AG04450 (cell line): ENCODE results near the gene MORN1. TPM values are rescaled to one million over a fixed set of nuclear protein-coding genes. Genes with fewer than 3 reads are reported as not detected.

Experiments used
- CTCF ChIA-PET: fragments of 300-600, 350-600 bp; formaldehyde crosslinking; extraction: SDS; loops from one replicate; lab custom pipeline; 2022; ENCODE audit warnings: antibody characterized with exemption, inconsistent platforms; lab: Charles Lee
- POLR2A ChIA-PET: fragments of 350-600 bp; formaldehyde crosslinking; extraction: SDS; loops from one replicate; lab custom pipeline; 2021; ENCODE audit warnings: antibody characterized with exemption, inconsistent platforms; lab: Yijun Ruan, JAX
- DNase-seq: peaks from one replicate; pipeline ENCODE4 v3.0.0-alpha.2; 2011; ENCODE audit warnings: low read depth, low spot score
- H3K27ac ChIP-seq: one replicate; pipeline ENCODE4 v1.5.1; 2012; ENCODE audit warnings: low read depth, low read length, control low read depth
- H3K27me3 ChIP-seq: one replicate; pipeline ENCODE4 v1.6.0; 2012; ENCODE audit warnings: low read length; ENCODE audit not compliant: control insufficient read depth, insufficient read depth
- H3K4me3 ChIP-seq: 2 replicates; pipeline ENCODE4 v1.5.1; 2011; ENCODE audit warnings: mild to moderate bottlenecking, low read depth, low read length, control low read depth
- H3K9me3 ChIP-seq: 2 replicates; pipeline ENCODE4 v1.5.1; 2012; ENCODE audit warnings: low read length; ENCODE audit not compliant: control insufficient read depth, insufficient read depth
- CTCF ChIP-seq: IDR thresholded peaks from 2 replicates; pipeline ENCODE4 v1.5.1; 2011; ENCODE audit warnings: low read depth, low read length, control low read depth, inconsistent platforms
- polyA plus RNA-seq: library from polyadenylated mRNA; depleted of rRNA; stranded (reverse); fragments of >200 nt; gene quantifications from 2 replicates; pipeline ENCODE4 v1.2.3, GENCODE V29; 2011

Gene MORN1
- polyA plus RNA-seq, 1 experiment: 3.6 TPM

- CTCF ChIA-PET: interaction anchor here (1.5 kb wide), 1 partner anchor 101 kb away, joined by 3 read pairs; the partner anchor contains the start of gene FAAP20
- POLR2A ChIA-PET: interaction anchor here (1.5 kb wide), 1 partner anchor 68 kb away, joined by 4 read pairs; no protein-coding TSS in a partner anchor
- H3K27ac ChIP-seq: no peak overlapping the region
These were observed 95.8 kb downstream of the MORN1 start for GRCh38 chr1:2295526-2295925.

GRCh38 chr1:2294725-2295078, 96.7 kb downstream of the MORN1 start:
- no peak overlapping the region for H3K27ac ChIP-seq
- peaks cover 5% of the 10 kb centered on the region; the same call in 1 of the 2 replicates for H3K9me3 ChIP-seq
- CTCF ChIA-PET: interaction anchor here (1.1 to 1.5 kb wide), 2 partner anchors 87 to 100 kb away, joined by 3 to 4 read pairs; partner anchors contain the start of gene FAAP20
- no peaks in the 10 kb centered on the region for H3K27me3 ChIP-seq
- POLR2A ChIA-PET: no interaction called here
- DNase-seq: no peak
- no peak overlapping the region for H3K4me3 ChIP-seq
- TF ChIP-seq CTCF: no peak

More at GRCh38 chr1:2295526-2295925, 95.8 kb downstream of the MORN1 start:
- Histone ChIP-seq H3K4me3 (no peak overlapping the region), H3K9me3 (peaks cover 5% of the 10 kb centered on the region; the same call in 1 of the 2 replicates), H3K27me3 (no peaks in the 10 kb centered on the region)
- no peak for DNase-seq
- TF ChIP-seq CTCF: no peak

- H3K27me3 ChIP-seq: no peaks in the 10 kb centered on the region
- TF ChIP-seq CTCF: no peak
- DNase-seq: no peak
- no peak overlapping the region for H3K4me3 ChIP-seq
- CTCF ChIA-PET: interaction anchor here (1.1 to 1.5 kb wide), 2 partner anchors 87 to 99 kb away, joined by 3 to 4 read pairs; partner anchors contain the start of gene FAAP20
- POLR2A ChIA-PET: no interaction called here
- H3K9me3 ChIP-seq: peaks cover 5% of the 10 kb centered on the region; the same call in 1 of the 2 replicates
- H3K27ac ChIP-seq: no peak overlapping the region
These were observed 97.2 kb downstream of the MORN1 start for GRCh38 chr1:2294033-2294724.

- POLR2A ChIA-PET: interaction anchor here (0.7 kb wide), 1 partner anchor 59 kb away, joined by 4 read pairs; no protein-coding TSS in a partner anchor
These were observed 98.5 kb downstream of the MORN1 start for GRCh38 chr1:2292725-2293450.

More at GRCh38 chr1:2292725-2293450, 98.5 kb downstream of the MORN1 start:
- CTCF ChIA-PET: no interaction called here
- no peak for DNase-seq
- Histone ChIP-seq H3K27ac (peak overlapping the region; percentile 33), H3K9me3 (peaks cover 5% of the 10 kb centered on the region; the same call in 1 of the 2 replicates), H3K27me3 (no peaks in the 10 kb centered on the region), H3K4me3 (no peak overlapping the region)
- TF ChIP-seq CTCF: no peak
